22Rv1 (cell line): Measurements from ENCODE around the gene KCNH4.

Experiments
- ZFX ChIP-seq: fragments of 450-650 bp; IDR thresholded peaks from 2 replicates; pipeline ENCODE4 v1.6.1; 2017; ENCODE audit warnings: antibody characterized with exemption, borderline replicate concordance
- TF ChIP-seq, protein P1 (sequence below): fragments of 450-650 bp; IDR thresholded peaks from 2 replicates; pipeline ENCODE4 v1.5.1; 2017; ENCODE audit warnings: mild to moderate bottlenecking

DNA sequence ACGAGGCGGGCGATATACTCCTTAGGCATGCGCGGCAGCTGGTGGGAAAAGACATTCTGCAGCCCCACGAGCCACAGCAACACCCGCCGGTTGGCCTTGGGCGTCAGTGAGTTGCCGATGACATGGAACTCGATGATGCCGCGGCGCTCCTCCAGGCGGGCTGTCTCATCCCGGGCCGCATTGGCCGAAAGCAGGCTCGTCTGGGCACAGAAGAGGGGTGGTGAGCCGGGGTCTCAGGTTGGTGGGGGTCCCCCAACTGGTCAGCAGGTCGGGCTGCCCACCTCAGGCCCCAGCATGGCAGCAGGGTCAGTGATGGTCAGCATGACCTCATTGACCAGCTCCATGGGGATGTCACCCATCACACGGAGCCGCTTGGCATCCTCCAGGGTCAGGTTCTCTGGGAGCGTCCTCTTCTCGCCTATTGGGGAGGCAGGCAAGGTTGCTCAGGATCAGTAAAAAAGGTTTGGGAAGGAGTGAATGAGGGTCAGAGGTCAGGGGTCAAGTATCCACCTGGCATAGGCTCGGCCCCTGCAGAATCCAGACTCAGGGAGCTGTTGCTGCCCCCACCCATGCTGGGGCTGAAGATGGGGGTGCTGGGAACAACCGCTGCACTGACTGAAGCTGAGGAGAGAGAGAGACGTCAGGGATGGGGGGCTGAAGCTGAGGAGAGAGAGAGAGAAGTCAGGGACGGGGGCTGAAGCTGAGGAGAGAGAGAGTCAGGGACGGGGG, 63.4 kb downstream of the KCNH4 start:
- TF ChIP-seq, protein P1, sequence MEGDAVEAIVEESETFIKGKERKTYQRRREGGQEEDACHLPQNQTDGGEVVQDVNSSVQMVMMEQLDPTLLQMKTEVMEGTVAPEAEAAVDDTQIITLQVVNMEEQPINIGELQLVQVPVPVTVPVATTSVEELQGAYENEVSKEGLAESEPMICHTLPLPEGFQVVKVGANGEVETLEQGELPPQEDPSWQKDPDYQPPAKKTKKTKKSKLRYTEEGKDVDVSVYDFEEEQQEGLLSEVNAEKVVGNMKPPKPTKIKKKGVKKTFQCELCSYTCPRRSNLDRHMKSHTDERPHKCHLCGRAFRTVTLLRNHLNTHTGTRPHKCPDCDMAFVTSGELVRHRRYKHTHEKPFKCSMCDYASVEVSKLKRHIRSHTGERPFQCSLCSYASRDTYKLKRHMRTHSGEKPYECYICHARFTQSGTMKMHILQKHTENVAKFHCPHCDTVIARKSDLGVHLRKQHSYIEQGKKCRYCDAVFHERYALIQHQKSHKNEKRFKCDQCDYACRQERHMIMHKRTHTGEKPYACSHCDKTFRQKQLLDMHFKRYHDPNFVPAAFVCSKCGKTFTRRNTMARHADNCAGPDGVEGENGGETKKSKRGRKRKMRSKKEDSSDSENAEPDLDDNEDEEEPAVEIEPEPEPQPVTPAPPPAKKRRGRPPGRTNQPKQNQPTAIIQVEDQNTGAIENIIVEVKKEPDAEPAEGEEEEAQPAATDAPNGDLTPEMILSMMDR: no peak
- no peak for TF ChIP-seq ZFX
